ENCODE results near the gene PIAS1. TPM values are rescaled to one million over a fixed set of nuclear protein-coding genes. Genes with fewer than 3 reads are reported as not detected.

The PIAS1 gene
- total and polyA plus RNA-seq, 12 donors = 5.8 to 37.9 (median 30.3) TPM

DNA sequence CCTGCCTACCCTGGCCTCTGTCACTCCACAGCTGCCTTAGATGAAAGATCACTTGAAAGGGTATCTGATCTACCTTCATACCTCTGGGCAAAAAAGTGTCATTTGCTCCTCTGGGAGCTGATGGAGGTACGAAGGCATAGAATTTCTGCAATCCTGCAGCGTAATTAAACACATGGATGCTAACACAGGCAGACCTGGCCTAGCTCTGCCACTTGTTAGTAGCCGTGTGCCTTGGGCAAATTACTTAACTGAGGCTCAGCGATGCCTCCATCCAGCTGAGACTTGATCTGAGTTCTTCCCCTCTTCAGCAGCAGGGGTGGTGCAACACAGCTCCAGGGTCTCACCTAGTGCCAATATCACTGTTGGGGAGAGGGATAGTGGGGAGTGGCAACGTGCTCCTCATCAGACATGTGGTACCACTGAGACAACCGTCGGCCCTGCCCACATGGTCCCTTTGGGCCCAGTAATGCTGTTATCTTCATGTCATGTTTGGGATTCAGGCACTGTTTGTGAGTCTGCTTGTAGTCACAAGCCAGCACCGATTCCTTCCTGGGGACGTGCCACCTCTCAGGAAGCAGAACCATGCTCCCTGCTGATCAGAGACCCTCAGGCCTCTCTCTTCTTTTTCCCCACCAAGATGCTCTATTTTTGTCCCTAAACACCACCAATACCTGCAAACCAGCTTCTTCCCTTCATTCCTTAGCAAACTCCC lies 34.1 kb upstream of the PIAS1 start:
- WGBS, 2 donors = 80 to 82% methylated on average over 9 of the region's 9 CpGs

GRCh38 chr15:68020685-68021084 lies 33.4 kb upstream of the PIAS1 start:
- no peak for TF ChIP-seq CTCF (IDR thresholded peaks at IDR 0.05)
- intact Hi-C loops (cut with DNase I) = no loop called here

More for the DNA sequence above, 34.1 kb upstream of the PIAS1 start:
- Histone ChIP-seq H3K27ac (no peak overlapping the region), H3K36me3 (no peaks in the 10 kb centered on the region), H3K4me1 (peaks cover 0 to 17% (median 0%) of the 10 kb centered on the region in 9 donors), H3K27me3 (no peaks in the 10 kb centered on the region), H3K4me3 (no peak overlapping the region), H3K9me3 (no peaks in the 10 kb centered on the region)
- no peak for DNase-seq
- ATAC-seq = no peak
- no peak for TF ChIP-seq CTCF (IDR thresholded peaks at IDR 0.05)
- intact Hi-C loops (cut with DNase I) = no loop called here

DNA sequence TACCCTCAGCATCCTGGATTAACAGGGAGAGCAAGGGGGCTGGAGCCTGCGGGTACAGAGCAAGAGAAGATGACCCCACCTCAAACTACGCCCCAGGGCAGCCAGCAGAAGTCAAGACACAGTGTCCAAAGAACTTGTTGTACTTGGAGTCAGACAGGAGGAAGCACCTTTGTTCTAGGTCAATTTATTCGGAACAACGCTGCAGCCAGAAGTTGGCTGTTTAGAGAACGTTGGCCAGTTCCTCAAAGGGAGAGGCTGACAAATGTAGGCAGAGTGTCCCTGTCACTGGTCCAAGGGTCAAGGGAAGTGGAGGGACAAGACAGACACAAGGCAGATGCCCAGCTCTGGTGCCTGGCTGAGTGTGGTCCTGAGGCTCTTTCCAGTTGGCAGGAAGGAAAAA lies 32.1 kb upstream of the PIAS1 start:
- 54 to 72% methylated on average over 5 of the region's 5 CpGs for WGBS, 2 donors
- no peaks in the 10 kb centered on the region for H3K9me3 ChIP-seq
- H3K36me3 ChIP-seq = no peaks in the 10 kb centered on the region
- ATAC-seq = peak in 5 of 8 donors; percentile 46 to 94 (median 62)
- intact Hi-C loops (cut with DNase I) = no loop called here
- TF ChIP-seq CTCF (IDR thresholded peaks at IDR 0.05) = no peak
- H3K4me3 ChIP-seq = no peak overlapping the region
- H3K27ac ChIP-seq = no peak overlapping the region
- peaks cover 0 to 17% (median 0%) of the 10 kb centered on the region in 9 donors for H3K4me1 ChIP-seq
- no peak for DNase-seq
- no peaks in the 10 kb centered on the region for H3K27me3 ChIP-seq

More at GRCh38 chr15:68020685-68021084, 33.4 kb upstream of the PIAS1 start:
- Histone ChIP-seq H3K27ac (no peak overlapping the region), H3K36me3 (no peaks in the 10 kb centered on the region), H3K4me1 (peaks cover 0 to 17% (median 0%) of the 10 kb centered on the region in 9 donors), H3K4me3 (no peak overlapping the region), H3K9me3 (no peaks in the 10 kb centered on the region), H3K27me3 (no peaks in the 10 kb centered on the region)
- DNase-seq (no peak), ATAC-seq (no peak)
- 57% methylated on average over 3 of the region's 3 CpGs for WGBS, 2 donors

DNA sequence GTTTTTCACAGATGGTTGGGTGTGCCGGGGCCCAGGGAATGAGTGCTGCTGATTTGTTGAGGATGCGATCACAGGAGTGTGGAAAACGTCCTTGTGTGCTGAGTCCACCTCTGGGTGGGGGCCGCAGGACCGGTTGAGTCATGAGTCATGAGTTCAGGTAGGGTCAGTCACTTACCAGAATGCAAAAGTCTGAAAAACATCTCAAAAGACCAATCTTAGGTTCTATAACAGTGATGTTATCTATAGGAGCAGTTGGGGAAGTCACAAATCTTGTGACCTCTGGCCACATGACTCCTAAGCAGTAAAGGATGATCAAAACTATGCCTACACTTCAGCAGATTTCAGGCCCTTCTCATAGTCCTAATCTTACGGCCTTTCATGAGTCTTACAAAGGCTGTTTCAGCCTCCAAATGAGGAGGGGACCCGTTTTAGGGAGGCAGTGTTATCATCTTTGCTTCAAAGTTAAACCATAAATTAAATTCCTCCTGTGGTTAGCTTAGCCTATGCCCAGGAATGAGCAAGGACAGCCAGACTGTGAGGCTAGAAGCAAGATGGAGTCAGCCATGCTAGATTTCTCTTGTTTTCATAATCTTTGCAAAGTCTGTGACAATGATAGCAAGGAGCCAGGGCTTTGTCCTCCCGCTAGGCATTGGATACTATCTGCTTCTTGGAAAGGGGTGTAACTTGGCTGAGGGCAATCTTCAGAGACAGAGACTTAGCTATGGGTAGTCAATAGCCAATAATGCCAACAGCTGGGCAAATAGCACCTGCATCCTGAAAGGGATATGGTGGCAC lies 30.6 kb upstream of the PIAS1 start:
- H3K4me3 ChIP-seq = no peak overlapping the region
- no peaks in the 10 kb centered on the region for H3K36me3 ChIP-seq
- intact Hi-C loops (cut with DNase I) = no loop called here
- 91 to 93% methylated on average over 8 of the region's 8 CpGs for WGBS, 2 donors
- no peaks in the 10 kb centered on the region for H3K27me3 ChIP-seq
- TF ChIP-seq CTCF (IDR thresholded peaks at IDR 0.05) = no peak
- ATAC-seq = no peak
- no peak overlapping the region for H3K27ac ChIP-seq
- DNase-seq = no peak
- no peaks in the 10 kb centered on the region for H3K9me3 ChIP-seq
- H3K4me1 ChIP-seq = peaks cover 0 to 17% (median 0%) of the 10 kb centered on the region in 9 donors

Data from heart right ventricle (tissue), 16 donors.